Measurements from ENCODE around the gene SC5D. TPM values are rescaled to one million over a fixed set of nuclear protein-coding genes. Genes with fewer than 3 reads are reported as not detected.

The SC5D gene
- 8.4 to 10.5 TPM (median 9.3 TPM) in 5 replicates for total RNA-seq (2022; extraction: Qiagen RNA extraction)

GRCh38 chr11:121292495-121293287 lies at the start of gene SC5D:
TSS of gene SC5D (plus strand) at chr11:121292771. CDS start at chr11:121303376, 10,605 bp downstream.

Other genes with a start within 250 kb of the SC5D start
- gene TECTA, start 191.5 kb upstream of the SC5D start, total RNA-seq (2022; extraction: Qiagen RNA extraction) = 0.02 to 0.06 TPM (median 0.05 TPM) in 5 replicates
- gene SORL1, start 159.5 kb downstream of the SC5D start, total RNA-seq (2022; extraction: Qiagen RNA extraction) = 0.97 to 2.0 TPM (median 1.5 TPM) in 5 replicates

Data from A549 treated with Mapracorat at 1 μM for 4 hours (cell line).